Skeletal muscle satellite cell (primary cell): ENCODE data around the gene SCD5.

Source experiments
- H3K27me3 ChIP-seq: 2 replicates; pipeline ENCODE4 v1.7.0; 2013; ENCODE audit warnings: low read length; ENCODE audit not compliant: control insufficient read depth, insufficient read depth
- H3K36me3 ChIP-seq: 2 replicates; pipeline ENCODE4 v1.7.0; 2013; ENCODE audit warnings: mild to moderate bottlenecking, control low read depth, low read length; ENCODE audit not compliant: insufficient read depth
- H3K4me1 ChIP-seq: 2 replicates; pipeline ENCODE4 v1.7.0; 2013; ENCODE audit warnings: low read length; ENCODE audit not compliant: control insufficient read depth, insufficient read depth
- H3K4me2 ChIP-seq: 2 replicates; pipeline ENCODE4 v1.7.0; 2013; ENCODE audit warnings: mild to moderate bottlenecking, low read length
- H3K4me3 ChIP-seq: 2 replicates; pipeline ENCODE4 v1.7.0; 2013; ENCODE audit warnings: low read length
- H3K9ac ChIP-seq: 2 replicates; pipeline ENCODE4 v1.7.0; 2013; ENCODE audit warnings: mild to moderate bottlenecking, low read depth, low read length, moderate library complexity
- H3K9me3 ChIP-seq: replicated peaks from 2 replicates; pipeline ENCODE4 v1.7.0; 2013; ENCODE audit warnings: mild to moderate bottlenecking, control low read depth, low read length

SCD5 gene

GRCh38 chr4:82638479-82638878 is 160.1 kb downstream of the SCD5 start:
- Histone ChIP-seq H3K4me1 (no peaks in the 10 kb centered on the region), H3K9ac (no peak overlapping the region)

GRCh38 chr4:82630079-82630478 is 168.5 kb downstream of the SCD5 start:
- Histone ChIP-seq H3K4me3 (no peak overlapping the region), H3K4me2 (no peak overlapping the region), H3K27me3 (no peaks in the 10 kb centered on the region), H3K9ac (no peak overlapping the region), H3K9me3 (no peaks in the 10 kb centered on the region), H3K4me1 (no peaks in the 10 kb centered on the region), H3K36me3 (no peaks in the 10 kb centered on the region)

More at GRCh38 chr4:82638479-82638878, 160.1 kb downstream of the SCD5 start:
- Histone ChIP-seq H3K27me3 (no peaks in the 10 kb centered on the region), H3K36me3 (no peaks in the 10 kb centered on the region), H3K9me3 (no peaks in the 10 kb centered on the region), H3K4me2 (no peak overlapping the region), H3K4me3 (no peak overlapping the region)

- Histone ChIP-seq H3K9me3 (no peaks in the 10 kb centered on the region), H3K9ac (no peak overlapping the region), H3K36me3 (no peaks in the 10 kb centered on the region), H3K27me3 (no peaks in the 10 kb centered on the region), H3K4me1 (no peaks in the 10 kb centered on the region), H3K4me3 (no peak overlapping the region), H3K4me2 (no peak overlapping the region)
Measured at GRCh38 chr4:82629238-82630000, 169.2 kb downstream of the SCD5 start.

- Histone ChIP-seq H3K4me1 (no peaks in the 10 kb centered on the region), H3K9me3 (no peaks in the 10 kb centered on the region), H3K27me3 (no peaks in the 10 kb centered on the region), H3K36me3 (no peaks in the 10 kb centered on the region), H3K4me3 (no peak overlapping the region), H3K4me2 (no peak overlapping the region), H3K9ac (no peak overlapping the region)
Measured at GRCh38 chr4:82626251-82626868, 172.2 kb downstream of the SCD5 start.

GRCh38 chr4:82624819-82625218 is 173.8 kb downstream of the SCD5 start:
- Histone ChIP-seq H3K27me3 (no peaks in the 10 kb centered on the region), H3K9me3 (no peaks in the 10 kb centered on the region), H3K4me1 (no peaks in the 10 kb centered on the region), H3K4me3 (no peak overlapping the region), H3K9ac (no peak overlapping the region), H3K36me3 (no peaks in the 10 kb centered on the region), H3K4me2 (no peak overlapping the region)

GRCh38 chr4:82623121-82623683 is 175.4 kb downstream of the SCD5 start:
- Histone ChIP-seq H3K4me1 (no peaks in the 10 kb centered on the region), H3K9ac (no peak overlapping the region), H3K4me3 (no peak overlapping the region), H3K4me2 (no peak overlapping the region), H3K27me3 (peaks cover 13% of the 10 kb centered on the region), H3K36me3 (no peaks in the 10 kb centered on the region), H3K9me3 (no peaks in the 10 kb centered on the region)

GRCh38 chr4:82621251-82621650 is 177.3 kb downstream of the SCD5 start:
- Histone ChIP-seq H3K4me3 (no peak overlapping the region), H3K9ac (no peak overlapping the region), H3K4me2 (no peak overlapping the region), H3K36me3 (no peaks in the 10 kb centered on the region), H3K9me3 (no peaks in the 10 kb centered on the region), H3K27me3 (peaks cover 28% of the 10 kb centered on the region), H3K4me1 (no peaks in the 10 kb centered on the region)

GRCh38 chr4:82620126-82620735 is 178.4 kb downstream of the SCD5 start:
- Histone ChIP-seq H3K4me1 (no peaks in the 10 kb centered on the region), H3K4me2 (no peak overlapping the region), H3K27me3 (peaks cover 38% of the 10 kb centered on the region), H3K9ac (no peak overlapping the region), H3K36me3 (no peaks in the 10 kb centered on the region), H3K4me3 (no peak overlapping the region), H3K9me3 (no peaks in the 10 kb centered on the region)

GRCh38 chr4:82618103-82618720 is 180.4 kb downstream of the SCD5 start:
- H3K27me3 ChIP-seq, result peaks cover 41% of the 10 kb centered on the region
- no peaks in the 10 kb centered on the region for H3K36me3 ChIP-seq
- no peak overlapping the region for H3K9ac ChIP-seq
- H3K4me1 ChIP-seq, result no peaks in the 10 kb centered on the region
- no peak overlapping the region for H3K4me2 ChIP-seq
- H3K4me3 ChIP-seq, result no peak overlapping the region
- no peaks in the 10 kb centered on the region for H3K9me3 ChIP-seq

- H3K9me3 ChIP-seq, result no peaks in the 10 kb centered on the region
- no peak overlapping the region for H3K9ac ChIP-seq
- H3K4me2 ChIP-seq, result no peak overlapping the region
- H3K4me3 ChIP-seq, result no peak overlapping the region
- no peaks in the 10 kb centered on the region for H3K4me1 ChIP-seq
- H3K36me3 ChIP-seq, result no peaks in the 10 kb centered on the region
- H3K27me3 ChIP-seq, result peaks cover 48% of the 10 kb centered on the region
Measured at GRCh38 chr4:82614838-82615449, 183.7 kb downstream of the SCD5 start.

GRCh38 chr4:82613121-82613520 is 185.5 kb downstream of the SCD5 start:
- Histone ChIP-seq H3K4me2 (no peak overlapping the region), H3K36me3 (no peaks in the 10 kb centered on the region), H3K27me3 (peaks cover 37% of the 10 kb centered on the region), H3K9me3 (no peaks in the 10 kb centered on the region), H3K4me3 (no peak overlapping the region), H3K9ac (no peak overlapping the region), H3K4me1 (no peaks in the 10 kb centered on the region)
